Endothelial cell of umbilical vein (primary cell): Measurements from ENCODE around the gene FANCE. TPM values are rescaled to one million over a fixed set of nuclear protein-coding genes. Genes with fewer than 3 reads are reported as not detected.
A peak's percentile ranks its signal among the peaks of the same experiment; 100 is the strongest.

Source experiments
- BruUV-seq: library from RNA; stranded (reverse); fragments of 400-500 nt; replicated peaks from 2 replicates; lab custom pipeline; 2021; lab: Mats Ljungman, UMichigan
- CTCF ChIA-PET: fragments of 300-600, 350-600 bp; sonication (Branson Sonifier 250); formaldehyde crosslinking; loops from one replicate; lab custom pipeline; 2021; ENCODE audit warnings: antibody characterized with exemption, inconsistent platforms; lab: Charles Lee
- POLR2A ChIA-PET: fragments of 300-600, 350-600 bp; sonication (Branson Sonifier 250); formaldehyde crosslinking; loops from one replicate; lab custom pipeline; 2021; ENCODE audit warnings: antibody characterized with exemption, inconsistent platforms; lab: Charles Lee
- DNase-seq: peaks from one replicate; pipeline ENCODE4 v3.0.0-alpha.2; 2011; ENCODE audit warnings: low read depth, low spot score
- FAIRE-seq: peaks from 2 replicates; lab custom pipeline; 2011; peaks lifted over from hg19 to GRCh38; lab: Jason Lieb, UNC
- H2AFZ ChIP-seq: 2 replicates; pipeline ENCODE4 v1.6.0; 2012; ENCODE audit warnings: low read depth, low read length, control low read depth, inconsistent platforms
- H3K27ac ChIP-seq: 2 replicates; pipeline ENCODE4 v1.5.1; 2011; ENCODE audit warnings: low read depth, mild to moderate bottlenecking, control low read depth, low read length, moderate library complexity; ENCODE audit not compliant: insufficient read depth
- H3K27me3 ChIP-seq, 2 experiments: 2 replicates each; pipeline versions ENCODE4 v1.6.0 to v1.6.1; 2011; ENCODE audit warnings: low read length in 2 of 2, mixed read lengths in 1 of 2; ENCODE audit not compliant: control insufficient read depth in 2 of 2, insufficient read depth in 2 of 2
- H3K36me3 ChIP-seq, 2 experiments: 2 replicates in 1 of 2; 3 replicates in 1 of 2; pipeline ENCODE4 v1.5.1; 2011; ENCODE audit warnings: low read length in 2 of 2, mild to moderate bottlenecking in 1 of 2, moderate library complexity in 1 of 2; ENCODE audit not compliant: control insufficient read depth in 2 of 2, insufficient read depth in 2 of 2; ENCODE audit errors: extremely low read depth in 1 of 2
- H3K4me1 ChIP-seq: 3 replicates; pipeline ENCODE4 v1.5.1; 2011; ENCODE audit warnings: mild to moderate bottlenecking, low read length; ENCODE audit not compliant: control insufficient read depth, insufficient read depth; ENCODE audit errors: extremely low read depth
- H3K4me2 ChIP-seq: 2 replicates; pipeline ENCODE4 v1.6.1; 2011; ENCODE audit warnings: low read length, control low read depth, mixed read lengths; ENCODE audit not compliant: insufficient read depth
- H3K4me3 ChIP-seq, 3 experiments: fragments of 200-600 bp in 1 of 3; sonication (generic), shearing (Covaris generic) in 1 of 3; replicated peaks in 1 of 3; 2 replicates each; pipeline ENCODE4 v1.5.1; 2011 to 2016; ENCODE audit warnings: control low read depth in 3 of 3, low read length in 3 of 3, mild to moderate bottlenecking in 2 of 3, inconsistent platforms in 1 of 3, low read depth in 1 of 3, moderate library complexity in 1 of 3; ENCODE audit not compliant: insufficient read depth in 1 of 3
- H3K79me2 ChIP-seq: 2 replicates; pipeline ENCODE4 v1.6.0; 2012; ENCODE audit warnings: low read length, inconsistent platforms; ENCODE audit not compliant: control insufficient read depth, insufficient read depth
- H3K9ac ChIP-seq: replicated peaks from 2 replicates; pipeline ENCODE3; 2011; ENCODE audit warnings: low read length, control low read depth; ENCODE audit not compliant: insufficient read depth; ENCODE audit errors: extremely low read depth
- H3K9me1 ChIP-seq: replicated peaks from 3 replicates; pipeline ENCODE4 v1.6.0; 2011; ENCODE audit warnings: mild to moderate bottlenecking, low read length; ENCODE audit not compliant: control insufficient read depth, insufficient read depth; ENCODE audit errors: extremely low read depth
- H3K9me3 ChIP-seq: replicated peaks from 2 replicates; pipeline ENCODE4 v1.5.1; 2012; ENCODE audit warnings: low read length, inconsistent platforms; ENCODE audit not compliant: control insufficient read depth, insufficient read depth
- H4K20me1 ChIP-seq: replicated peaks from 2 replicates; pipeline ENCODE3; 2011; ENCODE audit warnings: mild to moderate bottlenecking, low read length; ENCODE audit not compliant: control insufficient read depth, insufficient read depth; ENCODE audit errors: extremely low read depth
- GATA2 ChIP-seq: IDR thresholded peaks from 2 replicates; pipeline ENCODE4 v1.7.0; 2011; ENCODE audit warnings: low read depth, mild to moderate bottlenecking, moderate library complexity, mixed read lengths, low read length; ENCODE audit not compliant: insufficient read length, insufficient read depth
- JUN ChIP-seq: IDR thresholded peaks from 2 replicates; pipeline ENCODE4 v1.6.1; 2011; ENCODE audit warnings: borderline replicate concordance, low read depth; ENCODE audit not compliant: insufficient read length, insufficient read depth
- POLR2A ChIP-seq: IDR thresholded peaks from 2 replicates; pipeline ENCODE4 v1.6.1; 2012; ENCODE audit warnings: low read depth, mild to moderate bottlenecking, control low read depth, low read length
- POLR2AphosphoS5 ChIP-seq: IDR thresholded peaks from 2 replicates; pipeline ENCODE4 v1.6.1; 2012; ENCODE audit warnings: low read depth, mild to moderate bottlenecking, control low read depth, low read length, moderate library complexity; ENCODE audit not compliant: insufficient read depth
- dilution Hi-C: fragments of 300-500 bp; cut with MboI; formaldehyde crosslinking; loops from one replicate; pipeline ENCODE4 v1.15.0; 2019; ENCODE audit warnings: low sequenced_read_pairs; ENCODE audit not compliant: extremely low pct_ligation_motif_present
- intact Hi-C: fragments of 100-400 bp; cut with micrococcal nuclease; formaldehyde crosslinking; loops from one replicate; pipeline ENCODE4 v1.10.0; 2022
- polyA plus RNA-seq, 4 experiments: library from polyadenylated mRNA; depleted of rRNA in 3 of 4; stranded (reverse) in 3 of 4; unstranded in 1 of 4; fragments of >200 nt; gene quantifications; 2 replicates each; pipeline versions ENCODE4 v1.2.1 to v1.2.3, GENCODE V29; 2011 to 2012; ENCODE audit warnings: missing spikeins in 1 of 4
- total RNA-seq: library from RNA; stranded (reverse); gene quantifications from 2 replicates; pipeline ENCODE4 v1.2.3, GENCODE V29; 2021
- TF ChIP-seq, protein P1 (sequence below): IDR thresholded peaks from 2 replicates; pipeline ENCODE4 v1.6.1; 2011; ENCODE audit not compliant: insufficient read depth, insufficient read length

Gene FANCE
- total and polyA plus RNA-seq, 2 donors (not counting 3 experiments of a cell fraction or from before 2014, with no cell fraction given): 9.1 to 12.7 TPM

GRCh38 chr6:35469751-35470662 lies 17.9 kb downstream of the FANCE start:
- peak; percentile 22 for DNase-seq
- intact Hi-C loops: loop anchor here (2.0 kb wide), 1 partner anchor 23 kb away; no protein-coding TSS in a partner anchor

DNA sequence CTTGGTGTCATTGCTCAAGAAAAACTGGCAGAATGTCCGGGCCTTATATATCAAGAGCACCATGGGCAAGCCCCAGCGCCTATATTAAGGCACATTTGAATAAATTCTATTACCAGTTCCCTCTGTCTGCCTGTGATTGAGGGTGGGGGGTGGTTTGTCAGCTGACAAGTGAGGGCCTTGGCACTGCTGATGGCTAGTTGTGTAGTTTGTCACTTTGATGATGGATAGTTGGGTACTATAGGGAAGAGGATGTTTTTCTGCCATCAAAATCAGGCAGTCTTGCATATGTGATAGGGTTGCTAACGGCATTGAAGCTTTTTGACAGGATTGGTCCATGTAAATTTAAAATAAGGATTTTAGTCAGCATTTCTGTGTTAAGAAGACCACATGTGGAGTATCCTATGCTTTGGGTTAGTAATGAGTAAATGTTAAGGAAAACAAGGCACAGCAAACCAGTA lies 18.6 kb downstream of the FANCE start:
- no peaks in the 10 kb centered on the region for H3K9me1 ChIP-seq
- DNase-seq (no peak), FAIRE-seq (no peak)
- H3K27ac ChIP-seq: no peak overlapping the region
- H3K4me3 ChIP-seq: peak overlapping the region in 1 of 3 experiments; percentile 95
- POLR2A ChIA-PET: no interaction called here
- H3K4me2 ChIP-seq: peak overlapping the region; percentile 96
- BruUV-seq: no TSS peak
- no peak overlapping the region for H3K9ac ChIP-seq
- dilution Hi-C loops: no loop called here
- peaks cover 10 to 13% of the 10 kb centered on the region in 2 experiments for H3K36me3 ChIP-seq
- intact Hi-C loops: no loop called here
- peaks cover 33% of the 10 kb centered on the region for H3K79me2 ChIP-seq
- no peak for TF ChIP-seq POLR2A
- TF ChIP-seq, protein P1, sequence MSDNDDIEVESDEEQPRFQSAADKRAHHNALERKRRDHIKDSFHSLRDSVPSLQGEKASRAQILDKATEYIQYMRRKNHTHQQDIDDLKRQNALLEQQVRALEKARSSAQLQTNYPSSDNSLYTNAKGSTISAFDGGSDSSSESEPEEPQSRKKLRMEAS: no peak
- TF ChIP-seq GATA2: no peak
- TF ChIP-seq POLR2AphosphoS5: peak; percentile 21
- no peak for TF ChIP-seq JUN
- CTCF ChIA-PET: interaction anchor here (1.2 kb wide), 1 partner anchor 11 kb away, joined by 3 read pairs; no protein-coding TSS in a partner anchor
- no peaks in the 10 kb centered on the region for H3K27me3 ChIP-seq
- H3K9me3 ChIP-seq: no peaks in the 10 kb centered on the region
- peaks cover 12% of the 10 kb centered on the region for H4K20me1 ChIP-seq
- H3K4me1 ChIP-seq: peaks cover 26% of the 10 kb centered on the region
- no peak overlapping the region for H2AFZ ChIP-seq

More at GRCh38 chr6:35469751-35470662, 17.9 kb downstream of the FANCE start:
- peaks cover 33% of the 10 kb centered on the region for H3K79me2 ChIP-seq
- H4K20me1 ChIP-seq: peaks cover 12% of the 10 kb centered on the region
- H3K4me2 ChIP-seq: peak overlapping the region; percentile 96
- H3K4me3 ChIP-seq: peak overlapping the region; percentile 69 to 95 (median 92)
- H3K9me1 ChIP-seq: no peaks in the 10 kb centered on the region
- H2AFZ ChIP-seq: no peak overlapping the region
- no peaks in the 10 kb centered on the region for H3K27me3 ChIP-seq
- dilution Hi-C loops: no loop called here
- ChIA-PET CTCF (interaction anchor here (1.2 to 2.8 kb wide), 2 partner anchors 11 to 128 kb away, joined by 3 to 26 read pairs; partner anchors contain the start of gene PPARD), POLR2A (no interaction called here)
- TF ChIP-seq POLR2AphosphoS5 (peak; percentile 16), POLR2A (no peak)
- no TSS peak for BruUV-seq
- H3K36me3 ChIP-seq: peaks cover 10 to 13% of the 10 kb centered on the region in 2 experiments
- H3K27ac ChIP-seq: peak overlapping the region; percentile 76
- FAIRE-seq: peak; percentile 43
- H3K4me1 ChIP-seq: peaks cover 26% of the 10 kb centered on the region
- peak overlapping the region; percentile 94 for H3K9ac ChIP-seq
- no peaks in the 10 kb centered on the region for H3K9me3 ChIP-seq
